Right atrium auricular region (tissue), 2 donors: ENCODE data around the gene TRMT11. TPM values are rescaled to one million over a fixed set of nuclear protein-coding genes. Genes with fewer than 3 reads are reported as not detected.

Experiments used
- DNase-seq: peaks from one replicate; pipeline ENCODE4 v3.0.0-alpha.2; 2019; ENCODE audit warnings: low spot score
- H3K27ac ChIP-seq, 2 donors: fragments of 200-600 bp; sonication (generic); 1 replicate in 1 of 2; 2 replicates in 1 of 2; pipeline ENCODE4 v1.5.1; 2016 to 2019
- H3K27me3 ChIP-seq, 2 donors: fragments of 200-600 bp; sonication (generic); one replicate each; pipeline versions ENCODE4 v1.5.1 to v1.6.0; 2017 to 2019
- H3K36me3 ChIP-seq: fragments of 200-600 bp; sonication (generic); one replicate; pipeline ENCODE4 v1.5.1; 2016
- H3K4me1 ChIP-seq, 2 donors: fragments of 200-600 bp; sonication (generic); one replicate each; pipeline versions ENCODE4 v1.5.1 to v1.6.0; 2017 to 2019
- H3K4me3 ChIP-seq, 2 donors: fragments of 200-600 bp; sonication (generic); 1 replicate in 1 of 2; 2 replicates in 1 of 2; pipeline ENCODE4 v1.5.1; 2017 to 2019; ENCODE audit warnings: mild to moderate bottlenecking in 1 of 2, moderate library complexity in 1 of 2
- H3K9me3 ChIP-seq, 2 donors: fragments of 200-600 bp; sonication (generic); one replicate each; pipeline ENCODE4 v1.5.1; 2019
- total RNA-seq, 2 donors: library from RNA; depleted of rRNA; stranded (reverse); fragments of >200 nt; gene quantifications; one replicate each; pipeline ENCODE4 v1.1.0, GENCODE V29; 2016
- TF ChIP-seq, protein P1 (sequence below), 2 donors: fragments of 200-600 bp; sonication (generic); IDR thresholded peaks; one replicate each; pipeline ENCODE4 v1.5.1; 2019; ENCODE audit warnings: antibody characterized with exemption in 2 of 2

Gene TRMT11
- total RNA-seq, 2 donors from 2014 or later, result 9.7 to 10.1 TPM

DNA sequence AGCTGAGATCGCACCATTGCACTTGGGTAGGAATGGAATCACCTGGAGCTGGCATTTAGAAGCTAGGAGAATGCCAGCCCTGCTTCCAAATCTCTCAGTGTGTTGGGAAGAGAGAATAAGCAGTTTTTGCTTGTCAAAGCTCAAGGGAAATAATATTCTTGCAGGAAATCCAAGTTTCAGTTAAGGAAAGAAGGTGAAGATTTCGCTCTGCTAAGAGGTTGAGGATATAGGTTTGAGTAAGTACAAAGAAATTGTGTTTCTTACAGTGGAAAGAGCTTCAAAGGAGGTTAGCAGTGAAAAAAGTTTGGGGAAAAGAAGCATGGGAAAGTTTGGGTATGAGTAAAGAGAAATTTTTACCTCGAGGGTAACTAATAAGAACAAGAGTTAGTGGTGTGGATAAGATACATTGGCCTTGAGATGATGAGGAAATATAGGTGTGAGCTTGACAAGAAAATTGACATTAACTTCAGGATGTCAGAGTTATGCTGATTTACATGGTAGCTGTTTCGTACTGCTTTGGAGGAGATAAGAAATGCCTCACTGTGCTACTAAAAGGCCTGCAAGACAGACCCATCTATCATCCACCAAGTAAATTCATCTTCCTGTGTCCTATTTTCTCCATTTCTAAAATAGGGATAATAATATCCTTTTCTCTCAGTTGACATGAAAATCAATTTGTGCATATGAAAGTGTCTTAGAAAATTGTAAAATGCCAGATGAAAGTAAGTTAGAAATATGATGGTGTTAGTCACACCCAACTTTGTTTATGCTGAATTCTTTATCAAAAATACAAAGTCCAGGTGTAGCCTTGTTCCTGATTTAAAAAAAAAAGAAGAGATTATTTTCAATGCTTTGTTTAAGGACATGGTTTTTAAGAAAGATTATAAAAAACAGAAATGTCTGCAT is 42.6 kb upstream of the TRMT11 start:
- H3K27ac ChIP-seq, result peak overlapping the region; percentile 53 to 63
- no peak overlapping the region for H3K4me3 ChIP-seq
- TF ChIP-seq, protein P1, sequence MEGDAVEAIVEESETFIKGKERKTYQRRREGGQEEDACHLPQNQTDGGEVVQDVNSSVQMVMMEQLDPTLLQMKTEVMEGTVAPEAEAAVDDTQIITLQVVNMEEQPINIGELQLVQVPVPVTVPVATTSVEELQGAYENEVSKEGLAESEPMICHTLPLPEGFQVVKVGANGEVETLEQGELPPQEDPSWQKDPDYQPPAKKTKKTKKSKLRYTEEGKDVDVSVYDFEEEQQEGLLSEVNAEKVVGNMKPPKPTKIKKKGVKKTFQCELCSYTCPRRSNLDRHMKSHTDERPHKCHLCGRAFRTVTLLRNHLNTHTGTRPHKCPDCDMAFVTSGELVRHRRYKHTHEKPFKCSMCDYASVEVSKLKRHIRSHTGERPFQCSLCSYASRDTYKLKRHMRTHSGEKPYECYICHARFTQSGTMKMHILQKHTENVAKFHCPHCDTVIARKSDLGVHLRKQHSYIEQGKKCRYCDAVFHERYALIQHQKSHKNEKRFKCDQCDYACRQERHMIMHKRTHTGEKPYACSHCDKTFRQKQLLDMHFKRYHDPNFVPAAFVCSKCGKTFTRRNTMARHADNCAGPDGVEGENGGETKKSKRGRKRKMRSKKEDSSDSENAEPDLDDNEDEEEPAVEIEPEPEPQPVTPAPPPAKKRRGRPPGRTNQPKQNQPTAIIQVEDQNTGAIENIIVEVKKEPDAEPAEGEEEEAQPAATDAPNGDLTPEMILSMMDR (IDR thresholded peaks at IDR 0.05), result no peak
- H3K27me3 ChIP-seq, result no peaks in the 10 kb centered on the region
- H3K9me3 ChIP-seq, result no peaks in the 10 kb centered on the region
- H3K36me3 ChIP-seq, result no peaks in the 10 kb centered on the region
- peaks cover 0 to 19% of the 10 kb centered on the region in 2 donors for H3K4me1 ChIP-seq
- no peak for DNase-seq

DNA sequence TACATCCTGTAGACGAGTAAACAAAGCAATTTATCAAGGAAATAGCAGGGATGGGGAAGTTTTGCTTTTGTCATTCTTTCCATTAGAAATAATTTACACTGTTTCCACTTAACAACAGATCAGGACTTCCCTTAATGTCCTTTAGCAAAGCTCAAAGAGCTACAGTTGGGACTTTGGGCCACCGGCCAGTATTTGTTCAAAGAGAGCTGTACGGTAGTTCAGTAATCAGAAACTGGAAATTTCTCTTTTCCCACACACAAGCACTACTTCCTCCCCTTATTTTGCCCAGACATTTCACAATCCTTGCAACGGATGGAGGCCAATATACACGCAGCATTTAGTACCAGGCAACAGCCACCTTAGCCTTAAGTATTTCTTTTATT is 41.9 kb upstream of the TRMT11 start:
- TF ChIP-seq, protein P1 (IDR thresholded peaks at IDR 0.05), result no peak
- Histone ChIP-seq H3K4me3 (no peak overlapping the region), H3K36me3 (no peaks in the 10 kb centered on the region), H3K4me1 (peaks cover 0 to 19% of the 10 kb centered on the region in 2 donors), H3K9me3 (no peaks in the 10 kb centered on the region), H3K27ac (peak overlapping the region; percentile 53 to 63), H3K27me3 (no peaks in the 10 kb centered on the region)
- peak; percentile 80 for DNase-seq

DNA sequence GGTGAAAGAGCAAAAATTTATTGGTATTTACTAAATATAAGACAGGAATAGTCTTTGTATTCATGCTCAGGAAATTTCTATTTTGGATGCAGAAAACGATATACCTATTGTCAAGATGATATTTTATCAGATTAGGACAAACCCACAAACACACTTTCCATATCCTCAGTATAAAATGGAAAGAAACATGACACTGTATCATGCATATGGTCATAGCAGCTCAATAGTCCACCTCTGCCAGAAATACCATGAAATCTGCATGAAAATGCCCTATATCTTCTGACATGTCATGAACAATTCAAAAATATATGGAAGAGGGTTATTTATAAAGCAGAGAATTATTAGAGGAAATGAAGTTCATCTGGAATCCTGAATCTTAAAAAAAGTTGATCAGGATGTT is 41.4 kb upstream of the TRMT11 start:
- Histone ChIP-seq H3K36me3 (no peaks in the 10 kb centered on the region), H3K9me3 (no peaks in the 10 kb centered on the region), H3K4me3 (no peak overlapping the region), H3K27me3 (no peaks in the 10 kb centered on the region), H3K4me1 (peaks cover 0 to 19% of the 10 kb centered on the region in 2 donors), H3K27ac (peak overlapping the region; percentile 53 to 63)
- TF ChIP-seq, protein P1 (IDR thresholded peaks at IDR 0.05), result no peak
- no peak for DNase-seq

DNA sequence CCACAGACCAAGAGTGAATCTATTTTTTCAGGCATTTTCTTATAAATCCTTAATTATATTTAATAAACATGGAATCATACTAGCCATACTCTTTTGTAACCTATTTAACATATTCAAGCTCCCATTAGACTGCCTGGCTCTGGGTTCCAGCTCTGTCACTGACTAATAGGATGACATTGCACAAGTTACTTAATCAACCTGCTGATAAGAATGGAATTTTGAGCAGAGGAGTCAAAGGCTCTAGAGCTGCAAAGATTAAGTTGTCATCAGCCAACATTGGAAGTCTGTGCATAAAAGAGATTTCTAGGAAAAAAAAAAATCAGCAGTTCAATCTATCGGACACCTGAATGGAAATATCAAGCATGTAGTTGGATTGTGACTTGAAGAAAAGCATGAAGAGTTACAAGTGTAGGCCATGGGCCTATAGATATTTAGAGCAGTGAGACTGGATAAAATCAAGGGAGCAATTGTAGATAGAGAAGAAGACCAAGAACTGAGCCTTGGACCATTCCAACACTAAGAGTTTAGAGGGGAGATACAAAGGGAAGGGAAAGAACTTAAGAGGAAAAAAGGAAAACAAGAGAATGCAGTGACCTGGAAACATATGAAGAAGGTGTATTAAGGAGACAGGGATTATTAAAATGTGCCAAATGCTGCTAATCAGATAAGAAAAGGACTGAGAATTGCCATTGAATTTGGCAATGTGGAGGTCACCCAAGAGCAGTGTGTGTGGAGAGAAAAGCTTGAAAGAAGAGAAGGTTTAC is 40.8 kb upstream of the TRMT11 start:
- H3K9me3 ChIP-seq, result no peaks in the 10 kb centered on the region
- no peak overlapping the region for H3K4me3 ChIP-seq
- H3K36me3 ChIP-seq, result no peaks in the 10 kb centered on the region
- H3K27ac ChIP-seq, result peak overlapping the region; percentile 53 to 63
- H3K27me3 ChIP-seq, result no peaks in the 10 kb centered on the region
- TF ChIP-seq, protein P1 (IDR thresholded peaks at IDR 0.05), result no peak
- peaks cover 0 to 19% of the 10 kb centered on the region in 2 donors for H3K4me1 ChIP-seq
- no peak for DNase-seq

DNA sequence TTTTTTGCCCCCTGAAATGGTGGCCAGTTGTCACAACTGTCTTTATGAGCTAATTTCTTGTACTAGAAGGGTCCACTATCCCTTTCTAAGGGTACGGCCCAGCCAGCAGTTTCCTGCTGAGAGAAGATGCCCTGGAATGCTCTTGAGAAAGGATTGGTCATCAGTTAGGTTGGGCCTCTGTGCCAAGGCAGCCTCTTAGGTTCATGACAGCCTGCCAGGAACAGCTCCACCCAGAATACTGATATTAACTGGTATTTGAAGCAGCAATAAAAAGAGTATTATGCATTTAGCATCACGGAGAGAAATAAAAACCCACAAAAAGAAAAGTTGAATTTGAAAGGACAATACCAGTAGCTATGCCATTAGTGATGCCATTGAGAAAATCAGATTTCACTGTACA is 38.7 kb upstream of the TRMT11 start:
- H3K4me3 ChIP-seq, result no peak overlapping the region
- H3K27me3 ChIP-seq, result no peaks in the 10 kb centered on the region
- no peak for DNase-seq
- H3K4me1 ChIP-seq, result peaks cover 0 to 19% of the 10 kb centered on the region in 2 donors
- no peaks in the 10 kb centered on the region for H3K9me3 ChIP-seq
- TF ChIP-seq, protein P1 (IDR thresholded peaks at IDR 0.05), result no peak
- no peak overlapping the region for H3K27ac ChIP-seq
- no peaks in the 10 kb centered on the region for H3K36me3 ChIP-seq
